ENCODE data around the gene TTC32. TPM values are rescaled to one million over a fixed set of nuclear protein-coding genes. Genes with fewer than 3 reads are reported as not detected.
"Not testable (repeated sequence)": the region's sequence is repeated elsewhere in the genome, so short reads cannot be mapped to it uniquely, and the experiment has no call there.

The TTC32 gene
- 10 to 100 TPM; 19.5 to 62.7 TPM for total RNA-seq

- H3K27me3 Mint-ChIP-seq = no peaks in the 10 kb centered on the region
- peaks cover 26% of the 10 kb centered on the region for H3K4me1 Mint-ChIP-seq
- peak within 1 kb of the TSS; percentile 93 for H3K4me3 Mint-ChIP-seq
- peaks cover 49% of the 10 kb centered on the region for H3K36me3 Mint-ChIP-seq (ENCODE audit: low read depth)
- H3K27ac Mint-ChIP-seq = peak within 1 kb of the TSS; percentile 95
- ATAC-seq (replicated peaks) = peak; percentile 79
- no peaks in the 10 kb centered on the region for H3K9me3 Mint-ChIP-seq
Observed at GRCh38 chr2:19901442-19902215, at the start of gene TTC32. Gene TTC32 (minus strand): TSS chr2:19901983. CDS start chr2:19901854, 129 bp downstream.

DNA sequence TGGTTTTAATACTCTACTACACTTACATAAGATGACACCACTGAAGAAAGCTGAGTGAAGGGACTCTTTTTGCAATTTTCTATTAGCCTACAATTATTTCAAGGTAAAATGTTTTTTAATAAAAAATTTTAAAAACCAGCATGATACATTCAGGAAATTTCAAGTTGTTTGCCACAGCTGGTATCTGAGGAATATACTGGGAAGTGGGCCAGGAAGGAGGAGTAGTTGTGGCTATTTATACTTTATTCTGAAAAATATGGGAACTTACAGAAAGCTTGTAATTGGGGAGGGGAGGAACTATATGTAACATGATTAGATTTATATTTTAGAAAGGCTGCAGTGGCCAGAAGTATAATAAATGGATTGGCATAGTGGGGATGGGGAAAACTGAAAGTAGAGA is 47.3 kb upstream of the TTC32 start:
- no peak for ATAC-seq (replicated peaks)
- no peak overlapping the region for H3K4me3 Mint-ChIP-seq
- H3K27me3 Mint-ChIP-seq = no peaks in the 10 kb centered on the region
- no peaks in the 10 kb centered on the region for H3K9me3 Mint-ChIP-seq
- H3K27ac Mint-ChIP-seq = no peak overlapping the region
- peaks cover 54% of the 10 kb centered on the region for H3K36me3 Mint-ChIP-seq (ENCODE audit: low read depth)
- no peaks in the 10 kb centered on the region for H3K4me1 Mint-ChIP-seq

DNA sequence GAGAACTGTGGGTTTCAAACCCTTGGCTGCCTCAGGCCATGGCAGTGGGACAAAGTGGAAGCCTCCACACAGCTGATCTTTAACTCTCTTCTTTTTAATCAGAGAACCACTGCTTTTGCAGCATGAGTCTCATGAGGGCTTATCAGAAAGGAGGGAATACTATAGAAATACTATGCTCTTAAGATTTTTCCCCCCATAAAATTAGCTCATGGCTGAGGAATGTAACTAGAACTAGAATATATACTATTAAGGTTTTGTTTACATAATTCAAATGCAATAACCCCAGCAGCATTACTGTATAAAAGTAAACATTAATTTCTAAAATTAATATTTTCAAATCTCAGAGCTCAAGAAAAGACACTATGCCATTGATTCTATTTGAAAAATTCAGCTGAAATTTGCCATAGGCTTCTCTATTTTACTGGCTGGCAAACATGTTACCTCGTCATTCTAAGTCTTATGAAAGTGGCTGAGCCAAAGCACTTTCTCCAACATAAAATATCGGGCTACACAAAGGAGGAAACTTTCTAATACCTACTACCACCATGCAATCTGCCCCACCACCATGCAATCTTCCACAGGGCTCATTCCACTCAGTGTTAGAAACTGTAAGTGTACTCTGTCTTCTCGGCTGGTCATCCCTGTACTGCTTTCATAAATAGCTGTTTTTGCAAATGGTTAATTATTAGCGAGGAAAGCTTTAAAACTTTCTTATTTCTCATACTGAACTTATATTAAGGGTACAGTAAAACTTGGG is 45.6 kb upstream of the TTC32 start:
- no peak for ATAC-seq (replicated peaks)
- H3K9me3 Mint-ChIP-seq = no peaks in the 10 kb centered on the region
- H3K27me3 Mint-ChIP-seq = no peaks in the 10 kb centered on the region
- H3K4me3 Mint-ChIP-seq = no peak overlapping the region
- no peaks in the 10 kb centered on the region for H3K4me1 Mint-ChIP-seq
- H3K36me3 Mint-ChIP-seq (ENCODE audit: low read depth) = peaks cover 49% of the 10 kb centered on the region
- no peak overlapping the region for H3K27ac Mint-ChIP-seq

GRCh38 chr2:19944205-19944845 is 42.5 kb upstream of the TTC32 start:
- no peaks in the 10 kb centered on the region for H3K4me1 Mint-ChIP-seq
- H3K4me3 Mint-ChIP-seq = no peak overlapping the region
- no peaks in the 10 kb centered on the region for H3K9me3 Mint-ChIP-seq
- no peaks in the 10 kb centered on the region for H3K27me3 Mint-ChIP-seq
- H3K36me3 Mint-ChIP-seq (ENCODE audit: low read depth) = peaks cover 39% of the 10 kb centered on the region
- no peak overlapping the region for H3K27ac Mint-ChIP-seq
- no peak for ATAC-seq (replicated peaks)

GRCh38 chr2:19943189-19943588 is 41.4 kb upstream of the TTC32 start:
- no peak overlapping the region for H3K27ac Mint-ChIP-seq
- no peak overlapping the region for H3K4me3 Mint-ChIP-seq
- no peak for ATAC-seq (replicated peaks)
- H3K4me1 Mint-ChIP-seq = no peaks in the 10 kb centered on the region
- H3K36me3 Mint-ChIP-seq (ENCODE audit: low read depth) = peaks cover 37% of the 10 kb centered on the region
- H3K27me3 Mint-ChIP-seq = no peaks in the 10 kb centered on the region
- no peaks in the 10 kb centered on the region for H3K9me3 Mint-ChIP-seq

- Mint-ChIP-seq H3K9me3 (no peaks in the 10 kb centered on the region), H3K4me1 (no peaks in the 10 kb centered on the region), H3K27ac (no peak overlapping the region), H3K36me3 (ENCODE audit: low read depth) (peaks cover 41% of the 10 kb centered on the region), H3K27me3 (no peaks in the 10 kb centered on the region), H3K4me3 (no peak overlapping the region)
- ATAC-seq (replicated peaks) = no peak
Observed at GRCh38 chr2:19942199-19942598, 40.4 kb upstream of the TTC32 start.

- H3K27me3 Mint-ChIP-seq = no peaks in the 10 kb centered on the region
- peaks cover 51% of the 10 kb centered on the region for H3K36me3 Mint-ChIP-seq (ENCODE audit: low read depth)
- H3K4me1 Mint-ChIP-seq = no peaks in the 10 kb centered on the region
- no peak overlapping the region for H3K4me3 Mint-ChIP-seq
- ATAC-seq (replicated peaks) = no peak
- no peaks in the 10 kb centered on the region for H3K9me3 Mint-ChIP-seq
- H3K27ac Mint-ChIP-seq = no peak overlapping the region
Observed at GRCh38 chr2:19937004-19937403, 35.2 kb upstream of the TTC32 start.

- no peak for ATAC-seq (replicated peaks)
- Mint-ChIP-seq H3K27ac (no peak overlapping the region), H3K9me3 (no peaks in the 10 kb centered on the region), H3K4me3 (no peak overlapping the region), H3K4me1 (no peaks in the 10 kb centered on the region), H3K27me3 (no peaks in the 10 kb centered on the region), H3K36me3 (ENCODE audit: low read depth) (peaks cover 58% of the 10 kb centered on the region)
Observed at GRCh38 chr2:19936203-19936602, 34.4 kb upstream of the TTC32 start.

DNA sequence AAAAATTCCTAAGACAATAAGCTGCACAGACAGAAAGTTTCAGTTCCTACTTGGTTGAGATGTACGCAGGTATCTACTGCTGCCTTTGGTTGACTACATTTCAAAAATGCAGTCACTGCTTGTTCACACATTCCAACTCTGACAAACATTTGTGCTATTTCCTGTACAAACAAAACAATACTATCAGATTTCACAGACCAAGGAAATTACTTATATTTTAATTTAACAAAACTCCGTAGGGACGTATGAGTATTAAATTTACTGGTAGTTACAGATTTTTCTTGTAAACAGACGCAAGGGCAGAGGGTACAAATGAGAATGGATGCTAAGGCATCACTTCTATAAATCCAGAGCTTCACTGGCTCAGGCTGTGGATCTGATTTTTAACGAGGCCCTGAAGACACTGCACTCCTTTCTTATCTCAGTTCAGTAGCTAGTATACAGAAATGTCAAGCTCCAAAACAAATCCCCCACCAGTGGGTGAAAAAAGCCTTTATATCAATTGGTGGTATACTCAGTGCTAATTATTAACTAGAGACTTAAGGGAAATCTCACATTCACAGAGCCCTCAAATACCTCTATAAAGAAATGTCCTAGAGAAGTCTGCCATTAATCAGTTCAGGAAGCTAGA is 31.7 kb upstream of the TTC32 start:
- Mint-ChIP-seq H3K27me3 (no peaks in the 10 kb centered on the region), H3K4me3 (no peak overlapping the region), H3K27ac (no peak overlapping the region), H3K4me1 (no peaks in the 10 kb centered on the region), H3K9me3 (no peaks in the 10 kb centered on the region), H3K36me3 (ENCODE audit: low read depth) (peaks cover 79% of the 10 kb centered on the region)
- no peak for ATAC-seq (replicated peaks)

DNA sequence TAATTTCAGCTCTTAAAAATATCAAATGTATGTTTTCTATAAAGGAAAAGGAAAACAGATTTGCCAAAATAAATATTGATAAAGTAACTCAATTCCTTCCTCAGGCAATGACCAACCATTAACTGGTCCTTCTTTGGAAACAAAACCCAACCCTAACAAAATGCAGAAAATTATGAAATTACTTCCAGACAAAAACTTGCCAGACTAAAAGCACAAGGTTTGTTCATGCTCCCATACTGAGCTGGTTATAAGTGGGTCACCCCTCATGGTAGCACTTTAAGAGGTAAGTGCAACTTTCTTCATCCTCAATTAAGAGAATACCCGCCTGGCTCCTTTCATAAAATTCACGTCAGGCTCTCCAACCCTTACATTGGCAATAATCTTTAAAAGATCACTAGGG is 31.1 kb upstream of the TTC32 start:
- ATAC-seq (replicated peaks) = no peak
- H3K27me3 Mint-ChIP-seq = no peaks in the 10 kb centered on the region
- no peaks in the 10 kb centered on the region for H3K4me1 Mint-ChIP-seq
- H3K27ac Mint-ChIP-seq = no peak overlapping the region
- H3K4me3 Mint-ChIP-seq = no peak overlapping the region
- peaks cover 79% of the 10 kb centered on the region for H3K36me3 Mint-ChIP-seq (ENCODE audit: low read depth)
- no peaks in the 10 kb centered on the region for H3K9me3 Mint-ChIP-seq

DNA sequence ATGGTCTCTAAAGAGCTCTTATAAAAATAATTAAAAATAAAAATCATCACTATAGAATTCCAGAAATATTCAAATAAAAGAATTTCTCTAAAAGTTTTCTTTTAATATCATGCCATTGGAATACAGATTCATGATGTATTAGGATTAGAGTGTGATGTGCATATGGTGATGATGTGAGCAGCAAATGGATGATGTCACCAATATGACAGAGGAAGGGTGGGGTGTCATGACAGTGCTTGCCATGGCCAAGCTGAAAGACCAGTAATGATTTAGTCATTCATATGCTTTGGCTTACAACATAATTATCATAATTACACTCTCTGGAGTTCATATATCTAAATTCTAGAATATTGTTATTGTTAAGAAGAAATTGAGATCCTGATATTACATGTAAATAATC is 27.4 kb upstream of the TTC32 start:
- no peaks in the 10 kb centered on the region for H3K27me3 Mint-ChIP-seq
- H3K4me1 Mint-ChIP-seq = no peaks in the 10 kb centered on the region
- no peak overlapping the region for H3K4me3 Mint-ChIP-seq
- H3K9me3 Mint-ChIP-seq = peaks cover 4% of the 10 kb centered on the region
- peaks cover 70% of the 10 kb centered on the region for H3K36me3 Mint-ChIP-seq (ENCODE audit: low read depth)
- no peak for ATAC-seq (replicated peaks)
- H3K27ac Mint-ChIP-seq = no peak overlapping the region

GRCh38 chr2:19927816-19928215 is 26.0 kb upstream of the TTC32 start:
- not testable (repeated sequence) for H3K27ac Mint-ChIP-seq; H3K9me3 Mint-ChIP-seq; ATAC-seq (replicated peaks); H3K4me1 Mint-ChIP-seq; H3K27me3 Mint-ChIP-seq; H3K4me3 Mint-ChIP-seq
- H3K36me3 Mint-ChIP-seq (ENCODE audit: low read depth) = peaks cover 63% of the 10 kb centered on the region

- ATAC-seq (replicated peaks); H3K27ac Mint-ChIP-seq; H3K4me1 Mint-ChIP-seq; H3K27me3 Mint-ChIP-seq; H3K4me3 Mint-ChIP-seq; H3K9me3 Mint-ChIP-seq: not testable (repeated sequence)
- peaks cover 50% of the 10 kb centered on the region for H3K36me3 Mint-ChIP-seq (ENCODE audit: low read depth)
Observed at GRCh38 chr2:19924526-19924925, 22.7 kb upstream of the TTC32 start.

DNA sequence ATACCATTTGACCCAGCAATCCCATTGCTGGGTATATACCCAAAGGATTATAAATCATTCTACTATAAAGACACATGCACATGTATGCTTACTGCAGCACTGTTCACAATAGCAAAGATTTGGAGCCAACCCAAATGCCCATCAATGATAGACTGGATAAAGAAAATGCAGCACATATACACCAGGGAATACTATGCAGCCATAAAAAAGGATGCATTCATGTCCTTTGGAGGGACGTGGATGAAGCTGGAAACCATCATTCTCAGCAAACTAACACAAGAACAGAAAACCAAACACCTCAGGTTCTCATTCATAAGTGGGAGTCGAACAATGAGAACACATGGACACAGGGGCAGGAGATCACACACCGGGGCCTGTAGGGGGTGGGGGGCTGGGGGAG is 20.4 kb upstream of the TTC32 start:
- not testable (repeated sequence) for H3K27ac Mint-ChIP-seq, H3K4me1 Mint-ChIP-seq
- H3K36me3 Mint-ChIP-seq (ENCODE audit: low read depth) = peaks cover 41% of the 10 kb centered on the region

More for the DNA sequence above, 20.4 kb upstream of the TTC32 start:
- not testable (repeated sequence) for H3K4me3 Mint-ChIP-seq; H3K27me3 Mint-ChIP-seq; ATAC-seq (replicated peaks); H3K9me3 Mint-ChIP-seq

All from activated T-helper 17 cell treated with anti-CD3 and anti-CD28 coated beads, Interleukin-2, amount 50 U/mL, for 72 hours (primary cell).